GM12892 (cell line): ENCODE results near the gene NAB2.
A peak's percentile ranks its signal among the peaks of the same experiment; 100 is the strongest.

ENCODE experiments used
- DNase-seq: peaks from one replicate; pipeline ENCODE4 v3.0.0; 2011; ENCODE audit not compliant: insufficient read length
- FAIRE-seq: peaks from 2 replicates; lab custom pipeline; 2011; peaks lifted over from hg19 to GRCh38; lab: Jason Lieb, UNC
- POLR2A ChIP-seq: IDR thresholded peaks from 2 replicates; pipeline ENCODE4 v1.6.1; 2011; ENCODE audit warnings: low read depth, low read length, control low read depth
- POLR2AphosphoS5 ChIP-seq: IDR thresholded peaks from 2 replicates; pipeline ENCODE4 v1.6.1; 2011; ENCODE audit warnings: low read depth, low read length, control low read depth
- TAF1 ChIP-seq: IDR thresholded peaks from 2 replicates; pipeline ENCODE4 v1.6.1; 2011; ENCODE audit warnings: low read depth, mild to moderate bottlenecking, control low read depth, low read length, borderline replicate concordance

NAB2 gene

DNA sequence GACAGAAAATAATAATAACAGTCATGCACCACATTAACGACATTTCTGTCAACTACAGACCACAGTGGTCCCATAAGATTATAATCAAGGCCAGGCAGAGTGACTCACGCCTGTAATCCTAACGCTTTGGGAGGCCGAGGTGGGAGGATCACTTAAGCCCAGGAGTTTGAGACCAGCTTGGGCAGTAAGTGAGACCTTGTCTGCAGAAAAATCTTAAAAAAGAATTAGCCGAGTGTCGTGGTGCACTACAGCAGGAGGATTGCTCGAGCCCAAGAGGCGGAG lies 8.6 kb downstream of the NAB2 start:
- FAIRE-seq (no peak), DNase-seq (no peak)
- TF ChIP-seq POLR2AphosphoS5 = no peak
- TF ChIP-seq POLR2A = no peak
- no peak for TF ChIP-seq TAF1

DNA sequence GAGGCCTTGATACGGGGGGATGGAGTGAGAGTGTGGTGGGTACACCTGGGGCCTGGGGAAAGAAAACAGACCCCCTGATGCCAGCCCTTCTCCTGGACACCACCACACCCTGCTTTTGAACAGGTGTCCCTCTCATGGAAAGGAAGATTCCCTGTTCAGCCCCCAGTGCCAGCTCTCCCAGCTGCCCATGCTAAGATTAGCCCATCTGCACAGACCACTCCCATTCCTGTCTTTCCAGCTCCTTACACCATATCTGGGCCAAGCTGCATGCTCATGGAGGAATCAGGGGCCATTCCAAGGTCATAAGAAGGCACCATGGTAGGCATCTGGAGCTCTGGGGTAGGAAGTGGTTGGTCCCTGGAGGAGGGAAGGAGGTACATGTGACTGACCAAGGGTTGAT lies 9.6 kb downstream of the NAB2 start:
- no peak for DNase-seq
- no peak for FAIRE-seq
- TF ChIP-seq POLR2AphosphoS5 (no peak), POLR2A (peak; percentile 20; the same call in 1 of the 2 replicates), TAF1 (no peak)

DNA sequence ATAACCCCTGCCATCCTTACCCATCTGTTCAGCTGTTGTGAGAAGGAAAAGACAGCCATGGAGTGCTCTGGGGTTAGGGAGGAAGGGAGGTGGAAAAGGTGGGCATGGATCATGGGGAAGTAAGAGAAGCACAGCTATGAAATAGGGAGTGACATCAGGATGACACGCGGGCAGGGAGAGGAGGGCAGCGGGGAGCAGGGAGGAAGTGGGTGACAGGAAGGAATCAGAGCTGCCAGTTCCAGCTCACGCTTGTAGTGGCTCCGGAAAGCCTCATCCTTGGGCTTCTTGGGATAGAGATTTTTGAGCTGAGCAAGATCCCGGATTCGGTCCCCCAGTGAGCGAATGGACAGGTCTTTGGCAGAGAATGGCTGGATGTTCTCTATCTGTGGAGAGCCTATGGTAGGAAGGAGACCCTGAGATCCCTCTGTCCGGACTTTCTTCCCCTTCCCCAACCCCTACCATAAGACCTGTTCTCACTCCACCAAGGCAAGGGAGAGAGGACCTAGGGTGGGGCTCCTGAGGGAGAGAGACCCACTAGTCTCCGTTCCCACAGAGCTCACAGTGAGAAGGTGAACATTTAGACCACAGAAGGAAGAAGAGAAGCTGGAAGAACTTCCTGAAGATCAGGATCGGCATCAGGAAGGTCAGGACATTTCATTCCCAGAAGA lies 10.3 kb downstream of the NAB2 start:
- no peak for FAIRE-seq
- TF ChIP-seq POLR2A = no peak; the same call in 1 of the 2 replicates
- TF ChIP-seq TAF1 = no peak
- no peak for TF ChIP-seq POLR2AphosphoS5
- no peak for DNase-seq

DNA sequence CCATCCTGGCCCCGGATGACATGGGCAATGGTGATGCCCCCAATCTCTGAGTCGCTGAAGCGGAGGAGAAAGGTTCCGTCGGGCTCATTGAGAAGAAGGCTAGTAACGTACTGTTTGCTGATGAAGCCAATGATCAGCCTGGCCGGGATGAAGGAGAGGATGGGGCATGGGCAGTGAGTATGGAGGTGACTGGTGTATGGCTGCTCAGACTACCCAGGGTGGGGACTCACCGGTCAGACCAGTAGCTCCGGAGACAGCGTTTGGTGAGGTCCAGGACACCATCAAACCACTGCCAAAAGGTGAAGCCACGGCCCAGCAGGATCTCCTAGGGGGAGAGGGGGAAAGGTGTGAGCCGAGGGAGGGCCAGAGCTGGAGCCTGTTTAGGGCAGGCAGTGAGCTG lies 10.9 kb downstream of the NAB2 start:
- no peak for FAIRE-seq
- TF ChIP-seq TAF1 = no peak
- no peak for TF ChIP-seq POLR2AphosphoS5

DNA sequence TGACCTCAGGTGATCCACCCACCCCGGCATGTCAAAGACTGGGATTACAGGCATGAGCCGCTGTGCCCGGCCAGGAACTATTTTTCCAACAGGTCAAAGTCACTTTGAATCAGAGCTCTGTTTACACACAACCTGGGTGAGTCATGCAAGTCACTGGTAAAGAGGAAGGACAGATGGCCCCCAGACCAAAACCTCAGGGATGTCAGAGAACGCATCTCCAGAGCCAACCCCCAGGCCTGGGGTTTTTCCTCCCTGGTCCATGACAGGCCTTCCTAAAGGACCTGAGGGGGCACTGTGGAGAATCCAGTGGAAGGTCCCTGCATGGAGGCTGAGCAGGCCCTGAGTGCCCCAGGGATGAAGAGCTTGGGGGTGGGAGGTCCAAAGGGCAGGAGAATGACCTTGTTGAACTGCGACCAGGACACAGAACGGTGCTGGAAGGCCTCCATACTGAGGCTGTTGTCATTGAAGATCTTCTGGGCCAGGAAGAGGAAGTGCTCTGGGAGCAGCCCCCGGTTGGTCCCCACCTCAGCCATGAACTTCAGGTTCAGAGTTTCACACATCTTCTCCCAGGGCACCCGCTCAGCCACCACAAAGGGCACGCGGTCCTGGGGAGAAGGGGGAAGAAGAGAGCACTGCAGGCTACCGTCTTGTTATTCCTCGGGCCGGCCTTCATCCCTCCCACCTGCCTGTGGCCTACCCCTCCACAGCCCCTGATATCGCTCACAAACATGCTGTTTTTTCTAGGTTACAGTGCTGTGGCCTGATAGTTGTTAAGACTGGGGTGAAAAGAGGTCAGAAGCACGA lies 13.2 kb downstream of the NAB2 start:
- TF ChIP-seq POLR2AphosphoS5 (no peak), POLR2A (no peak), TAF1 (no peak)
- DNase-seq (no peak), FAIRE-seq (no peak)

More for the DNA sequence above, 10.9 kb downstream of the NAB2 start:
- DNase-seq = no peak

DNA sequence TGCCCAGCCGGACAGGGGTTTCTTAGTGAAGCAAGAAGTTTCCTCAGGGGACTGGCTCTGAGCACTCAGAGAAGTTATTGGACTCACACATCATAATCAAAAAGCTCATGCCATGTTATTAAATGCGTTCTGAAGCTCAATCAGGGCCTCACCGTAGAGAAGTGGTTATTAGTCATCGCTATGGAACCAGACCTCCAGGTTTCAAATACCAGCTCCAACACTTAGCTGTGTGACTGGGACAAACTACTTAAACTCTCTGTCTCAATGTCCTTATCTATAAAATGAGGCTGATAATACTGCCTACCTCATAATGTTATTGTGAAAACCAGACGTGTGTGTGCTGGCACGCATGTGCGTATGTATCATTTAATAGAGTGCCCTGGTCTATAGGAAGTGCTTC lies 14.9 kb downstream of the NAB2 start:
- DNase-seq = no peak
- TF ChIP-seq POLR2A = no peak
- TF ChIP-seq POLR2AphosphoS5 = no peak
- no peak for TF ChIP-seq TAF1
- no peak for FAIRE-seq

DNA sequence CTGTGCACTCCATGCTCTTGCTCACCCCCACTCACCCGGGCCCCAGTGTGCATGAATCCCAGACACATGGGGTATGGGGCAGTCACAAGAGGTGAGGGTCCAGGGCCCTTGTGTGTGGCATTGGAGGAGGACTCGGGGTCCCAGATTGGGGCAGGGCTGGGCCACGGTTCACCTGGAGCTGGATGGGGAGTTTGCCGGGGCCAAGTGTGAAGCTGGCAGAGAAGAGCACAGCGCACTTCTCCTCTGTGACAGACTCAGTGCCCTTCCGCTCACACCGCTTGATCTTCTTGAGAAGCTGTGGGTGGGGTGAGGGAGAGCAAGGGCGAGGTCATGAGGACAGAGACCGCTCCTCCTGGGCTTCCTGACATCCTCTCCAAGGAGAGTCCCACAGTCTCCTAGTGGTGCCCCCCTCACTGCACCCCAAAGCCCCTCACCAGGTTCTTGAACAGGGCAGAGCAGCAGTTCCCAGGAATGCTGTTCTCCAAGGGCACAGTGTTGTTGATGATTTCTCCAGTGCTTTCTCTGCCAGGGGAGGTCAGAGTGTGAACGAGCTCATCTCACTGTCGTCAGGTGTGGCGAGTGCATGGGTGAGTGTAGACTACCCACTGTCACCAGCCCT lies 15.5 kb downstream of the NAB2 start:
- FAIRE-seq (no peak), DNase-seq (no peak)
- TF ChIP-seq POLR2AphosphoS5 = no peak
- no peak for TF ChIP-seq TAF1
- TF ChIP-seq POLR2A = no peak

GRCh38 chr12:57105011-57105753 lies 16.3 kb downstream of the NAB2 start:
- TF ChIP-seq POLR2A (no peak), POLR2AphosphoS5 (no peak), TAF1 (no peak)
- DNase-seq (no peak), FAIRE-seq (no peak)

DNA sequence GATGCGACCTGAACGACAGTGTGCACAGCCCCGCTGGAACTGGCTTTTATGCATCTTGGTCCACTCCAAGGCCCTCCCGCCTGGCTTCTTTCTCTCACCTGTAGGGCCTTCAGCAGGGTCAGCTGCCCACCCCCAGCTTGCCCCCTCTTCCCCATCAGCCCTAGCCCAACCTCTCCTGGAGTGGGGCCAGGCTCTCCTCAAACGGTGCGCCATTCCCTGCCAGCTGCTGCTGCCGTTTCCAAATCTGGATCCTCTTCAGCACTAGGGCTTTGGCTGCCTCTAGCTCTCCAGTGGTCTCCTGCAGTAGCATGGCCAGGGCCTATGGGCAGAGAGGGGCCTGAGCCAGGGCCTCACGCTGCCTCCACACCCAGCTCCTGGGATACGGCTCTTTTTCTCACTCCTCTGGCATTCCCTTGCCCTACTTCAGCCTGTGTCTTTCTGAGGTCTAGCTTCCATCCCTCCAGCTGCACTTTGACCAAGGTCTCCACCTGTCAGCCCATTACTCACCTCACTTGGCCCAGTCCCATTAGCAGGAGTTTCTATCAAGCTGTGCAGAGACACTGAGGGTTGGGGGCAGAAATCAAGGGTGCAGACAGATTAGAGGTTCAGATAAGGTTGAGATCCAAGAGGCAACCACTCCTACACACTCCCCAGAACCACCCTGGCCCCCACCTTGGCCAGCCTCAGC lies 17.3 kb downstream of the NAB2 start:
- FAIRE-seq = no peak
- TF ChIP-seq TAF1 (no peak), POLR2AphosphoS5 (no peak), POLR2A (no peak)
- DNase-seq = no peak

DNA sequence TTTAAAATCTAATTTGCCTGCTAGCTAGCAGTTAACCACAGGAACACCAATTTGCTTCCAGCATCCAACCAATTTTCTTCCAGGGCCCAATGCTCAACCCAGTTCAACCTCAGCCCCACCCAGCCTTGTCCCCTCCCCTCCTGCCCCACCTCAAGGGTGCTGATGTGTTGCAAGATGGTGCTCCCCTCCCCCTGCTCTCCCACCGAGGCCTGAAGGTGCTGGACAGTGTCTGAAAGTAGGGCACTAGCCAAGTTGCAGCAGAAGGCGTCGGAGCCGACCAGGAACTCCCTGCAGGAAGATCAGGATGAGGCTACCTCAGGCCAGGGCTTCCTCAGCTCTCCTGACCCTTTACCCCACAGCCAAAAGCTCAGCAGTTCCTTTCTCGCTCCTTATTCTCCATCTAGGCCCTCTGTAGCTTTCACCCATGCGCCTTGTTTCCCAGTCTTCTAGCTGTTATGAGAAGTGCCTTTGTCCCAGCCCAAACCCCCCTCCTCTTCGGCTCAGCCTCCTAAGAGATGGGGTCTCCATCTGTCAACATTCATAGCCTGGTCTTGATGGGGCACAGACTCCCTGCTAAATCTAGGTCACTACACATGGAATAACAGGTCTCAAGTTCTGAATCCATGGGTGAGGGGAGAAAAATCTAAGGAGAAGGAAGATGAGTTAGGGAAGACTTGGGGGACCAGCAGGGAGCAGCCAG lies 18.7 kb downstream of the NAB2 start:
- DNase-seq (no peak), FAIRE-seq (no peak)
- TF ChIP-seq POLR2AphosphoS5 (no peak), TAF1 (no peak), POLR2A (no peak)
